A673 (cell line): ENCODE results near the gene NCKAP5. TPM values are rescaled to one million over a fixed set of nuclear protein-coding genes. Genes with fewer than 3 reads are reported as not detected.

Source experiments
- BruUV-seq: library from RNA; stranded (reverse); fragments of 400-500 nt; replicated peaks from 2 replicates; lab custom pipeline; 2021; lab: Mats Ljungman, UMichigan
- CTCF ChIA-PET: fragments of 300-600 bp; sonication (Branson Sonifier 250); formaldehyde crosslinking; loops from one replicate; lab custom pipeline; 2022; ENCODE audit warnings: antibody characterized with exemption; lab: Charles Lee
- POLR2A ChIA-PET: fragments of 300-600 bp; sonication (Branson Sonifier 250); formaldehyde crosslinking; loops from one replicate; lab custom pipeline; 2022; ENCODE audit warnings: antibody characterized with exemption; ENCODE audit not compliant: low non-redundant PET; lab: Charles Lee
- DNase-seq: peaks from one replicate; pipeline ENCODE4 v3.0.0-alpha.2; 2015; ENCODE audit warnings: low spot score
- H3K27ac ChIP-seq: fragments of 200-600 bp; sonication (generic); 2 replicates; pipeline ENCODE4 v1.5.1; 2016; ENCODE audit warnings: mixed run types, low read depth, mild to moderate bottlenecking, mixed read lengths, antibody characterized with exemption, low read length; ENCODE audit not compliant: poor library complexity, severe bottlenecking
- H3K27me3 ChIP-seq: fragments of 200-600 bp; sonication (generic); replicated peaks from 2 replicates; pipeline ENCODE4 v1.6.1; 2017; ENCODE audit warnings: mixed run types, low read depth, mild to moderate bottlenecking, mixed read lengths, antibody characterized with exemption, low read length; ENCODE audit not compliant: insufficient read depth, poor library complexity
- H3K36me3 ChIP-seq: fragments of 200-600 bp; sonication (generic); 2 replicates; pipeline ENCODE4 v1.6.1; 2016; ENCODE audit warnings: mixed run types, mild to moderate bottlenecking, mixed read lengths, antibody characterized with exemption, low read length; ENCODE audit not compliant: insufficient read depth, poor library complexity, severe bottlenecking
- H3K4me1 ChIP-seq: fragments of 200-600 bp; sonication (generic); 2 replicates; pipeline ENCODE4 v1.6.1; 2017; ENCODE audit warnings: mixed run types, mild to moderate bottlenecking, mixed read lengths, antibody characterized with exemption, low read length; ENCODE audit not compliant: insufficient read depth, poor library complexity, severe bottlenecking
- H3K4me3 ChIP-seq: fragments of 200-600 bp; sonication (generic); 2 replicates; pipeline ENCODE4 v1.5.1; 2016; ENCODE audit warnings: low read depth, mixed run types, mild to moderate bottlenecking, mixed read lengths, low read length; ENCODE audit not compliant: poor library complexity, severe bottlenecking
- H3K9me3 ChIP-seq: fragments of 200-600 bp; sonication (generic); 2 replicates; pipeline ENCODE4 v1.6.1; 2016; ENCODE audit warnings: mixed run types, low read depth, mild to moderate bottlenecking, mixed read lengths, antibody characterized with exemption, low read length; ENCODE audit not compliant: poor library complexity, severe bottlenecking
- EZH2 ChIP-seq: fragments of 200-600 bp; sonication (generic); IDR thresholded peaks from 2 replicates; pipeline ENCODE4 v1.6.1; 2017; ENCODE audit warnings: borderline replicate concordance, low read depth, mild to moderate bottlenecking, mixed read lengths, antibody characterized with exemption, low read length; ENCODE audit not compliant: poor library complexity, severe bottlenecking
- intact Hi-C: fragments of 100-400 bp; cut with micrococcal nuclease; formaldehyde crosslinking; loops from one replicate; pipeline ENCODE4 v1.10.0; 2022; ENCODE audit not compliant: unreplicated experiment
- total RNA-seq: library from RNA; stranded (reverse); gene quantifications from 2 replicates; pipeline ENCODE4 v1.2.3, GENCODE V29; 2021
- TF ChIP-seq, protein P1 (sequence below): fragments of 300-800, 200-600 bp; sonication (generic); conservative IDR thresholded peaks from 2 replicates; pipeline ENCODE4 v1.5.1; 2017; ENCODE audit warnings: low read depth, mild to moderate bottlenecking, antibody characterized with exemption, low read length, moderate library complexity, mixed read lengths

NCKAP5 gene
- total RNA-seq, 1 experiment from 2014 or later: 26.6 TPM

DNA sequence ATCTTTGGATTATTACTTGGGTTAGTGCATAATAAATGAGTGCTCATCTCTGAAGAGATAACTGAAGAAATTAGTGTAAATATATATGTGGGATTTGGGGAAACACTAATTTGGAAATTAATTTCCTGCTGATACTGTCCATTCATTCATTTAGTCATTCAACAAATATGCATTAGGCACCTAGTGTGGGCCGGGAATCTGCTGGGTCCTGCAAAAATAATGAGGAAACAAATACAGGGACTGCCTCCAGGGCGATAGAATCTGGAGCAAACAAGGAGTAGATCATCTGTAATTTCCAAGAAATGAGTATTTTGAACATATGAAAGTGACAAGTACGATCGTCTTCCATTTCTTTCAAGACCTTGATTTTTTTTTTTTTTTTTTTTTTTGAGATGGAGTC, 694.5 kb downstream of the NCKAP5 start:
- intact Hi-C loops: no loop called here
- no peak for TF ChIP-seq EZH2
- TF ChIP-seq, protein P1, sequence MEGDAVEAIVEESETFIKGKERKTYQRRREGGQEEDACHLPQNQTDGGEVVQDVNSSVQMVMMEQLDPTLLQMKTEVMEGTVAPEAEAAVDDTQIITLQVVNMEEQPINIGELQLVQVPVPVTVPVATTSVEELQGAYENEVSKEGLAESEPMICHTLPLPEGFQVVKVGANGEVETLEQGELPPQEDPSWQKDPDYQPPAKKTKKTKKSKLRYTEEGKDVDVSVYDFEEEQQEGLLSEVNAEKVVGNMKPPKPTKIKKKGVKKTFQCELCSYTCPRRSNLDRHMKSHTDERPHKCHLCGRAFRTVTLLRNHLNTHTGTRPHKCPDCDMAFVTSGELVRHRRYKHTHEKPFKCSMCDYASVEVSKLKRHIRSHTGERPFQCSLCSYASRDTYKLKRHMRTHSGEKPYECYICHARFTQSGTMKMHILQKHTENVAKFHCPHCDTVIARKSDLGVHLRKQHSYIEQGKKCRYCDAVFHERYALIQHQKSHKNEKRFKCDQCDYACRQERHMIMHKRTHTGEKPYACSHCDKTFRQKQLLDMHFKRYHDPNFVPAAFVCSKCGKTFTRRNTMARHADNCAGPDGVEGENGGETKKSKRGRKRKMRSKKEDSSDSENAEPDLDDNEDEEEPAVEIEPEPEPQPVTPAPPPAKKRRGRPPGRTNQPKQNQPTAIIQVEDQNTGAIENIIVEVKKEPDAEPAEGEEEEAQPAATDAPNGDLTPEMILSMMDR: no peak
- H3K9me3 ChIP-seq: no peaks in the 10 kb centered on the region
- BruUV-seq: no TSS peak
- no peak overlapping the region for H3K27ac ChIP-seq
- no peak for DNase-seq
- no peaks in the 10 kb centered on the region for H3K36me3 ChIP-seq
- ChIA-PET POLR2A (no interaction called here), CTCF (no interaction called here)
- H3K27me3 ChIP-seq: no peaks in the 10 kb centered on the region
- peaks cover 13% of the 10 kb centered on the region for H3K4me1 ChIP-seq
- H3K4me3 ChIP-seq: no peak overlapping the region

GRCh38 chr2:132871831-132872230, 696.4 kb downstream of the NCKAP5 start:
- no peak overlapping the region for H3K27ac ChIP-seq
- intact Hi-C loops: no loop called here
- POLR2A ChIA-PET: no interaction called here

GRCh38 chr2:132863961-132864360, 704.3 kb downstream of the NCKAP5 start:
- no peak for DNase-seq
- Histone ChIP-seq H3K4me3 (no peak overlapping the region), H3K27me3 (no peaks in the 10 kb centered on the region), H3K4me1 (no peaks in the 10 kb centered on the region), H3K36me3 (peaks cover 2% of the 10 kb centered on the region), H3K27ac (no peak overlapping the region), H3K9me3 (no peaks in the 10 kb centered on the region)
- no peak for TF ChIP-seq EZH2
- TF ChIP-seq, protein P1: no peak
- no TSS peak for BruUV-seq
- ChIA-PET POLR2A (no interaction called here), CTCF (no interaction called here)
- intact Hi-C loops: no loop called here

More at GRCh38 chr2:132871831-132872230, 696.4 kb downstream of the NCKAP5 start:
- no TSS peak for BruUV-seq
- H3K9me3 ChIP-seq: no peaks in the 10 kb centered on the region
- DNase-seq: no peak
- H3K4me1 ChIP-seq: peaks cover 13% of the 10 kb centered on the region
- TF ChIP-seq, protein P1: no peak
- no peaks in the 10 kb centered on the region for H3K27me3 ChIP-seq
- no peaks in the 10 kb centered on the region for H3K36me3 ChIP-seq
- CTCF ChIA-PET: no interaction called here
- H3K4me3 ChIP-seq: no peak overlapping the region
